AG04449 (cell line): ENCODE measurements around the gene SYNJ1.
A peak's percentile ranks its signal among the peaks of the same experiment; 100 is the strongest.

Experiments used
- CTCF ChIA-PET: fragments of 350-600 bp; formaldehyde crosslinking; extraction: SDS; loops from one replicate; lab custom pipeline; 2021; ENCODE audit warnings: antibody characterized with exemption; lab: Yijun Ruan, JAX
- POLR2A ChIA-PET: fragments of 400-600, 350-600 bp; formaldehyde crosslinking; extraction: SDS; loops from one replicate; lab custom pipeline; 2020; ENCODE audit warnings: antibody characterized with exemption, inconsistent platforms; lab: Yijun Ruan, JAX
- DNase-seq: peaks from one replicate; pipeline ENCODE4 v3.0.0-alpha.2; 2010; ENCODE audit warnings: low read depth, low spot score
- H3K4me3 ChIP-seq: 2 replicates; pipeline ENCODE4 v1.5.1; 2011; ENCODE audit warnings: low read depth, mild to moderate bottlenecking, control low read depth, low read length
- TF ChIP-seq, protein P1 (sequence below): IDR thresholded peaks from one replicate; pipeline ENCODE4 v1.5.1; 2011; ENCODE audit warnings: mild to moderate bottlenecking, moderate library complexity, low read length, control low read depth, inconsistent platforms; ENCODE audit not compliant: insufficient read depth; ENCODE audit errors: missing control alignments

The SYNJ1 gene

DNA sequence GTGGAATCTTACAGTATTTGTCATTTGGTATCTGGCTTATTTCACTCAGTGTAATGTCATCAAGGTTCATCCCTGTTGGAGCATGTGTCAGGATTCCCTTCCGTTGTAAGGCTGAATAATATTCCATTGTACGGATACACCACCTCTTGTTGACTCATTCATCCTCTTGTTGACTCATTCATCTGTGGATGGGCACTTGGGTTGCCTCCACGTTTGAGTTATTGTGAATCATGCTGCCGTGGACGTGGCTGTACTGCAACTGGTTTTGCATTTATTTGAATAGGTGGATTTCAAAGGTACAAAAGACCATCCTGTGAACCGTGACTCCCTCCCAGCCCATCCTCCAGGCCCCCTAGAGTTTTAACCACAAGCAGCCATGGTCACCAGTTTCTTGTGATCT, 130.6 kb downstream of the SYNJ1 start:
- ChIA-PET CTCF (interaction anchor here (0.6 to 11.2 kb wide), 6 partner anchors 10 to 975 kb away, joined by 4 to 215 read pairs (median 28); partner anchors contain the start of gene CFAP298), POLR2A (no interaction called here)
- peak; percentile 36 for DNase-seq

DNA sequence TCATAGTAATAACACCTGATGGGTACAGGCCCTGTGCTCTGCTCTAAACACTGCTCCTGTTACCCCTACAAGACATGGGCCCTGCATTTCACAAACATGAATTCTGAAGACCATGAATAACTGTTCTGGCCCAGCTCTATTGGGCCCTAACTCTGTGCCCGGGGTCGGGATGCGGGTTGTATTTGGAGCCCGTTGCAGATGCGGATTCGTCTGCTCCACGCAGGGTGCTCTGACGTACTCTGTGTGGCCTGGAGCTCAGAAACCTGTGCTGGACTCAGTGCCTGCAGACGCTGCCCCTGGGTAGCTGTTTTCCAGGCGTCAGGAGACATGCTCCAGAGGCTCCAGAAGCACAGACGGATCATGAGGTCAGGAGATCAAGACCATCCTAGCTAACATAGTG, 132.4 kb downstream of the SYNJ1 start:
- H3K4me3 ChIP-seq = no peak overlapping the region
- POLR2A ChIA-PET = no interaction called here
- TF ChIP-seq, protein P1, sequence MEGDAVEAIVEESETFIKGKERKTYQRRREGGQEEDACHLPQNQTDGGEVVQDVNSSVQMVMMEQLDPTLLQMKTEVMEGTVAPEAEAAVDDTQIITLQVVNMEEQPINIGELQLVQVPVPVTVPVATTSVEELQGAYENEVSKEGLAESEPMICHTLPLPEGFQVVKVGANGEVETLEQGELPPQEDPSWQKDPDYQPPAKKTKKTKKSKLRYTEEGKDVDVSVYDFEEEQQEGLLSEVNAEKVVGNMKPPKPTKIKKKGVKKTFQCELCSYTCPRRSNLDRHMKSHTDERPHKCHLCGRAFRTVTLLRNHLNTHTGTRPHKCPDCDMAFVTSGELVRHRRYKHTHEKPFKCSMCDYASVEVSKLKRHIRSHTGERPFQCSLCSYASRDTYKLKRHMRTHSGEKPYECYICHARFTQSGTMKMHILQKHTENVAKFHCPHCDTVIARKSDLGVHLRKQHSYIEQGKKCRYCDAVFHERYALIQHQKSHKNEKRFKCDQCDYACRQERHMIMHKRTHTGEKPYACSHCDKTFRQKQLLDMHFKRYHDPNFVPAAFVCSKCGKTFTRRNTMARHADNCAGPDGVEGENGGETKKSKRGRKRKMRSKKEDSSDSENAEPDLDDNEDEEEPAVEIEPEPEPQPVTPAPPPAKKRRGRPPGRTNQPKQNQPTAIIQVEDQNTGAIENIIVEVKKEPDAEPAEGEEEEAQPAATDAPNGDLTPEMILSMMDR = no peak
- CTCF ChIA-PET = interaction anchor here (0.8 to 1.3 kb wide), 3 partner anchors 97 to 194 kb away, joined by 3 to 6 read pairs (median 6); no protein-coding TSS in a partner anchor
- no peak for DNase-seq

More for the DNA sequence above, 130.6 kb downstream of the SYNJ1 start:
- no peak overlapping the region for H3K4me3 ChIP-seq
- TF ChIP-seq, protein P1 = no peak

DNA sequence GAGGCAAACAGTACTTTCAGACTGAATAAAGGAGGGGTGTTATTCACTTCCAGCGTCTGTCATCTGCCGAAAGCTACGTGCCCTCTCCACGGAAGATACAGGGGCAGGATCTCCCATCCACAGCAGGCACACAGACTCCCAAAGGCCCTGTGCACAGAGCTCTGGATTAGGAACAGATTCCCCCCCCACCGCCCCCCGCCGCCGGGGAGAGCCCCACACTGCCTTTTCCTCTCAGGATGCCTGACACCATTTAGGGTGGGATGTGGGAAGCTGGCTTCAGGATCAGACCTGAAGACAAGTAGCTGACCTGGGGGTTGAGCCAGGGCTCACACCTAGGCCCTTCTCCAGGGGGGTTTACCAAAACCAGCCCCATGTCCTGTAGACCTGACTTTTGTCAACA, 134.1 kb downstream of the SYNJ1 start:
- CTCF ChIA-PET = no interaction called here
- POLR2A ChIA-PET = no interaction called here
- TF ChIP-seq, protein P1 = no peak
- no peak for DNase-seq
- no peak overlapping the region for H3K4me3 ChIP-seq

DNA sequence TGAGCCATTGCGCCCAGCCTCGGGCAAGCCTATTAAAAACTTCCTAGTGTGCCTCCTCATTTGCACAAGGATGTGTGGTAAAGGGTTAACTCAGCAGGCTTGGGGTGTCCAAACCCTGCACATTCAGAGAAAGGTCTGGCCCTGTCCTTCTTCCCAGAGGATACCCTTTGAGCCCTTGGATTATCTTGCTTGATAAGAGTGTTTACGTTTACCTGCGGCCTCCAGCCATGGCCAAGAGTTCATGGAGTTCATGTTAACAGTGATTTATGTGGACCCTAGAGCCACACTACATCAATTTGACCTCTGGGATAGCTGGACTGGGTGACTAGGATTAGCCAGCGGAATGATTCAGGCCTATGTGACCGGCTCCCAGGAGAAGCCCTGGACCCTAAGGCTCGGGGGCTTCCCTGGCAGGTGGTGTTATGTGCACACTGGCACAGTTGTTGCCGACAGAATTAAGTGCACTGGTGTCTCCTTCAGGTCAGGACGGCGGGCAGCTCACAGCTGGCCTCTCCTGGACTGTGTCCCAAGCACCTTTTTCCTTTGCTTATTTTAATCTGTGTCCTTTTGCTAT, 134.8 kb downstream of the SYNJ1 start:
- ChIA-PET CTCF (no interaction called here), POLR2A (no interaction called here)
- TF ChIP-seq, protein P1 = no peak
- no peak for DNase-seq
- no peak overlapping the region for H3K4me3 ChIP-seq

DNA sequence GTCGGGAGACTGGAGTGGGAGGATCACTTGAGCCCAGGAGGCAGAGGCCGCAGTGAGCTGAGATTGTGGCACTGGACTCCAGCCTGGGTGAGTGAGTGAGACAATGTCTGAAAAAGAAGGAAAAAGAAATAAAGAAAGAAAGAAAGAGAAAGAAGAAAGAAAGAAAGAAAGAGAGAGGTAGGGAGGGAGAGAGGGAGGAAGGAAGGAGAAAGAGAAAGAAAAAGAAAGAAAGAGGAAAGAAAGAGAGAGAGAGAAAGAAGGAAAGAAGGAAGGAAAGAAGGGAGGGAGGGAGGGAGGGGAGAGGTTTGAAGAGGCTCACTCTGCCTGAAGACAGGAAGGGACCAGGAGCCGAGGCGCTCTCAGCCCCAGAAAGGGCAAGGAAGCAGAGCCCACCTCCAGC, 137.7 kb downstream of the SYNJ1 start:
- no peak overlapping the region for H3K4me3 ChIP-seq
- no peak for DNase-seq
- POLR2A ChIA-PET = no interaction called here
- TF ChIP-seq, protein P1 = no peak
- CTCF ChIA-PET = interaction anchor here (3.7 to 5.8 kb wide), 2 partner anchors 10 to 20 kb away, joined by 34 to 36 read pairs; no protein-coding TSS in a partner anchor

DNA sequence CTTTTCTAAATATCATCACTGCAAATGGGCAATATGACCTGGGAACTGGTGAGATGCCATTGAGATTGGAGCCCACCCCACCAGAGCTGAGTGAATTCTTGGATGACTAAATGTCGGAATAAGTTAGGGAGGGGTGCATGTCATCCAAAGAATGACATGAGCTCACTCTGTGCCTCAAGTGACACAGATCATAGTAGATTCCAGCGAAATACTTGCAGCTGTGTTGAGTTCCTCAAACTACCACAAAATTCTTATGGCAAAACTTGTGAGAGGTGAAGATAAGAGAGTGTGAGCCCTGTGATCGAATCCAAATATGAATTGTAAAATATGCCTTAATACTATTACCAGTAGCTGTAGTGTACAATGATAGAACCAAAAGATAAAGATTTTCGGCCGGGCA, 140.2 kb downstream of the SYNJ1 start:
- CTCF ChIA-PET = interaction anchor here (0.8 to 5.8 kb wide), 4 partner anchors 9 to 184 kb away, joined by 3 to 34 read pairs (median 8); no protein-coding TSS in a partner anchor
- no peak for DNase-seq
- POLR2A ChIA-PET = no interaction called here
- no peak overlapping the region for H3K4me3 ChIP-seq
- TF ChIP-seq, protein P1 = no peak
